ENCODE results near the gene PALM3. TPM values are rescaled to one million over a fixed set of nuclear protein-coding genes. Genes with fewer than 3 reads are reported as not detected.

The PALM3 gene
- total RNA-seq, 1 experiment from 2014 or later, result 0.54 TPM

DNA sequence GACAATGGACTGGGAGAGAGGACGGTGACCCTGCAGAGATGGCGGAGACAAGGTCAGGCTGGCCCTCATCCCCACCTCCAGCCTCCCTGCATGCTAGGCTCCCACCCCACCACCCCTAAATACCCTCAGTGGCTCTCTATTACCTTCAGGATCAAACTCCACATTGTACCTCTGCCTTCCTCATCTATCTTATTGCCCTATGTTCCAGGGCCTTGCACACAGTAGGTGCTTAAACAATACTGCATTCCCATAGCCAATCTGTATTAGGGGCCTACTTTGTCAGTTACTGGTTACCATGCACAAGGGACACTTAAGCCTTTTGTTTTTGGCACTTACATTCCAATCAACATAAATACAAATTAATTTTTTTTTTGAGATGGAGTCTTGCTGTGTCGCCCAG lies 6.5 kb downstream of the PALM3 start:
- H3K9me3 ChIP-seq (ENCODE audit: control insufficient read depth, insufficient read depth, low read depth, low read length), result no peaks in the 10 kb centered on the region
- intact Hi-C loops (cut with micrococcal nuclease; ENCODE audit: unreplicated experiment) (no loop called here), in situ Hi-C loops (cut with HindIII; ENCODE audit: low pct_unique_long_range_greater_than_20kb, low sequenced_read_pairs) (no loop called here)
- ChIA-PET CTCF (no interaction called here), POLR2A (no interaction called here)
- no peaks in the 10 kb centered on the region for H3K36me3 ChIP-seq (ENCODE audit: control insufficient read depth, insufficient read depth, low read length)
- no peak overlapping the region for H3K4me3 ChIP-seq (ENCODE audit: low read depth in 2 of 2, low read length in 2 of 2)
- DNase-seq (ENCODE audit: low read depth, low spot score) (no peak), ATAC-seq (no peak)
- TF ChIP-seq, protein P1, sequence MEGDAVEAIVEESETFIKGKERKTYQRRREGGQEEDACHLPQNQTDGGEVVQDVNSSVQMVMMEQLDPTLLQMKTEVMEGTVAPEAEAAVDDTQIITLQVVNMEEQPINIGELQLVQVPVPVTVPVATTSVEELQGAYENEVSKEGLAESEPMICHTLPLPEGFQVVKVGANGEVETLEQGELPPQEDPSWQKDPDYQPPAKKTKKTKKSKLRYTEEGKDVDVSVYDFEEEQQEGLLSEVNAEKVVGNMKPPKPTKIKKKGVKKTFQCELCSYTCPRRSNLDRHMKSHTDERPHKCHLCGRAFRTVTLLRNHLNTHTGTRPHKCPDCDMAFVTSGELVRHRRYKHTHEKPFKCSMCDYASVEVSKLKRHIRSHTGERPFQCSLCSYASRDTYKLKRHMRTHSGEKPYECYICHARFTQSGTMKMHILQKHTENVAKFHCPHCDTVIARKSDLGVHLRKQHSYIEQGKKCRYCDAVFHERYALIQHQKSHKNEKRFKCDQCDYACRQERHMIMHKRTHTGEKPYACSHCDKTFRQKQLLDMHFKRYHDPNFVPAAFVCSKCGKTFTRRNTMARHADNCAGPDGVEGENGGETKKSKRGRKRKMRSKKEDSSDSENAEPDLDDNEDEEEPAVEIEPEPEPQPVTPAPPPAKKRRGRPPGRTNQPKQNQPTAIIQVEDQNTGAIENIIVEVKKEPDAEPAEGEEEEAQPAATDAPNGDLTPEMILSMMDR (IDR thresholded peaks at IDR 0.05), result no peak
- TF ChIP-seq, protein P2, sequence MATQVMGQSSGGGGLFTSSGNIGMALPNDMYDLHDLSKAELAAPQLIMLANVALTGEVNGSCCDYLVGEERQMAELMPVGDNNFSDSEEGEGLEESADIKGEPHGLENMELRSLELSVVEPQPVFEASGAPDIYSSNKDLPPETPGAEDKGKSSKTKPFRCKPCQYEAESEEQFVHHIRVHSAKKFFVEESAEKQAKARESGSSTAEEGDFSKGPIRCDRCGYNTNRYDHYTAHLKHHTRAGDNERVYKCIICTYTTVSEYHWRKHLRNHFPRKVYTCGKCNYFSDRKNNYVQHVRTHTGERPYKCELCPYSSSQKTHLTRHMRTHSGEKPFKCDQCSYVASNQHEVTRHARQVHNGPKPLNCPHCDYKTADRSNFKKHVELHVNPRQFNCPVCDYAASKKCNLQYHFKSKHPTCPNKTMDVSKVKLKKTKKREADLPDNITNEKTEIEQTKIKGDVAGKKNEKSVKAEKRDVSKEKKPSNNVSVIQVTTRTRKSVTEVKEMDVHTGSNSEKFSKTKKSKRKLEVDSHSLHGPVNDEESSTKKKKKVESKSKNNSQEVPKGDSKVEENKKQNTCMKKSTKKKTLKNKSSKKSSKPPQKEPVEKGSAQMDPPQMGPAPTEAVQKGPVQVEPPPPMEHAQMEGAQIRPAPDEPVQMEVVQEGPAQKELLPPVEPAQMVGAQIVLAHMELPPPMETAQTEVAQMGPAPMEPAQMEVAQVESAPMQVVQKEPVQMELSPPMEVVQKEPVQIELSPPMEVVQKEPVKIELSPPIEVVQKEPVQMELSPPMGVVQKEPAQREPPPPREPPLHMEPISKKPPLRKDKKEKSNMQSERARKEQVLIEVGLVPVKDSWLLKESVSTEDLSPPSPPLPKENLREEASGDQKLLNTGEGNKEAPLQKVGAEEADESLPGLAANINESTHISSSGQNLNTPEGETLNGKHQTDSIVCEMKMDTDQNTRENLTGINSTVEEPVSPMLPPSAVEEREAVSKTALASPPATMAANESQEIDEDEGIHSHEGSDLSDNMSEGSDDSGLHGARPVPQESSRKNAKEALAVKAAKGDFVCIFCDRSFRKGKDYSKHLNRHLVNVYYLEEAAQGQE (IDR thresholded peaks at IDR 0.05; ENCODE audit: insufficient read depth in 1 of 2, low read depth in 2 of 2, low read length in 1 of 2), result no peak
- TF ChIP-seq POLR2AphosphoS5 (IDR thresholded peaks at IDR 0.05; ENCODE audit: low read depth, low read length) (no peak), TCF7L2 (IDR thresholded peaks at IDR 0.05; ENCODE audit: low read depth, low read length) (no peak), SIN3A (IDR thresholded peaks at IDR 0.05; ENCODE audit: borderline replicate concordance, insufficient read depth, low read depth, low read length) (no peak)
- H3K4me1 ChIP-seq (ENCODE audit: control insufficient read depth, insufficient read depth, low read length), result peaks cover 5% of the 10 kb centered on the region; the same call in 1 of the 2 replicates
- H3K27ac ChIP-seq (ENCODE audit: low read length), result no peak overlapping the region
- no TSS peak for BruUV-seq (replicated peaks)
- no peaks in the 10 kb centered on the region for H3K27me3 ChIP-seq (ENCODE audit: control insufficient read depth, insufficient read depth, low read length)

DNA sequence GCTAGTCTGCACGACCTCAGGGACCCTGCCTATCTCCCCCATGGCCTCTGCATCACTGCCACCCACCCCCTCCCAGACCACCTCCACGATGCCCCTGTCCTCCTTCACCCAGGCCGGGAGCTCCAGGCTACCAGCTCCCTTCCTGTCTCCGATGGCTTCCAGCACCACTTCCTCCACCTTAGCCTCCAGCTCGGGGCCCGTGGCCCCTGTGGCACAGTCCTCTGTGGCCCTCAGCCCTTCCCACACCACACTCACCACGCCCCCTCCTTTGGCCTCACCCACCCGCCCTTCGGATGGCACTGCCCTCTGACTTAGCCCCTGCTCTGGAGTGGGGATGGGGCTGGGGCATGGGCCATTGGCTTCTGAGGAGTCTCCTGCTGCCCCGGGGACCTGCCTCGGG lies 7.2 kb downstream of the PALM3 start:
- Histone ChIP-seq H3K27me3 (ENCODE audit: control insufficient read depth, insufficient read depth, low read length) (no peaks in the 10 kb centered on the region), H3K4me1 (ENCODE audit: control insufficient read depth, insufficient read depth, low read length) (peaks cover 5% of the 10 kb centered on the region; the same call in 1 of the 2 replicates), H3K36me3 (ENCODE audit: control insufficient read depth, insufficient read depth, low read length) (no peaks in the 10 kb centered on the region), H3K4me3 (ENCODE audit: low read depth in 2 of 2, low read length in 2 of 2) (no peak overlapping the region), H3K9me3 (ENCODE audit: control insufficient read depth, insufficient read depth, low read depth, low read length) (no peaks in the 10 kb centered on the region), H3K27ac (ENCODE audit: low read length) (no peak overlapping the region)
- ChIA-PET POLR2A (no interaction called here), CTCF (interaction anchor here (0.6 to 0.8 kb wide), 2 partner anchors 18 to 143 kb away, joined by 3 to 4 read pairs; partner anchors contain the start of gene MISP3)
- BruUV-seq (replicated peaks), result no TSS peak
- TF ChIP-seq POLR2AphosphoS5 (IDR thresholded peaks at IDR 0.05; ENCODE audit: low read depth, low read length) (no peak), SIN3A (IDR thresholded peaks at IDR 0.05; ENCODE audit: borderline replicate concordance, insufficient read depth, low read depth, low read length) (no peak), TCF7L2 (IDR thresholded peaks at IDR 0.05; ENCODE audit: low read depth, low read length) (no peak)
- TF ChIP-seq, protein P1 (IDR thresholded peaks at IDR 0.05), result no peak
- TF ChIP-seq, protein P2 (IDR thresholded peaks at IDR 0.05; ENCODE audit: insufficient read depth in 1 of 2, low read depth in 2 of 2, low read length in 1 of 2), result no peak
- in situ Hi-C loops (cut with HindIII; ENCODE audit: low pct_unique_long_range_greater_than_20kb, low sequenced_read_pairs), result no loop called here
- DNase-seq (ENCODE audit: low read depth, low spot score), result no peak
- ATAC-seq, result no peak
- intact Hi-C loops (cut with micrococcal nuclease; ENCODE audit: unreplicated experiment), result no loop called here

All from Panc1 (cell line).